Prostate gland (tissue), 2 donors: ENCODE results near the gene RBM38.

Source experiments
- CTCF ChIP-seq, 4 experiments: fragments of 200-600 bp in 2 of 4; fragments of 450-650 bp in 2 of 4; sonication (generic) in 2 of 4; IDR thresholded peaks; 1 replicate in 3 of 4; 2 replicates in 1 of 4; pipeline ENCODE4 v1.5.1; 2016 to 2019; ENCODE audit warnings: antibody characterized with exemption in 4 of 4, mild to moderate bottlenecking in 2 of 4, moderate library complexity in 2 of 4
- POLR2A ChIP-seq: fragments of 450-650 bp; IDR thresholded peaks from one replicate; pipeline ENCODE4 v1.6.1; 2016; ENCODE audit warnings: antibody characterized with exemption, mild to moderate bottlenecking
- POLR2AphosphoS5 ChIP-seq: sonication (generic); formaldehyde crosslinking; IDR thresholded peaks from one replicate; pipeline ENCODE4 v1.6.1; 2017; ENCODE audit warnings: antibody characterized with exemption

DNA sequence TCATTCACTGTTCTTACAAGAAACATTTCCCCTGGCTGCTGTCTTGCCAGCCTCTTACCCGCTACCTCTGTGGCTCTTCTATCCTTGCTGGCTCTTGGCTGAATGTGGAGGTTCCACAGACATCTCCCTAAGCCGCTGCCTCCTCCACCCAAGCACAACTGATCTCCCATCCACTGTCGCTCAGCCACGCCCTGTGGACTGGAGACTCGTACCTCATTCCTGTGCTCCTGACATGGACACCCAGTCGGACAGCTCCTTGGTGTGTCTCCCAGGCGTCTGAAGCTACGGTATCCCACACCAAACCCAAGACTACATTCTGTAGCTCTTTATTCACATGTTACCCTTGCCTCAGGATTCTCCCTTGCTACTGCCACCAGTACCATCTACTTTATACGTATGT lies 20.9 kb upstream of the RBM38 start:
- TF ChIP-seq CTCF (IDR thresholded peaks at IDR 0.05) = no peak
- no peak for TF ChIP-seq POLR2AphosphoS5
- TF ChIP-seq POLR2A = no peak
